Measurements from ENCODE around the gene DNAJC5. TPM values are rescaled to one million over a fixed set of nuclear protein-coding genes. Genes with fewer than 3 reads are reported as not detected.

The DNAJC5 gene
- total RNA-seq, 1 donor from 2014 or later = 44.2 TPM

GRCh38 chr20:63861981-63862901 is 32.7 kb upstream of the DNAJC5 start:
- Mint-ChIP-seq H3K4me3 (ENCODE audit: unreplicated experiment) (no peak overlapping the region), H3K9me3 (ENCODE audit: low read depth) (no peaks in the 10 kb centered on the region)
- TF ChIP-seq CTCF (IDR thresholded peaks at IDR 0.05) = no peak

DNA sequence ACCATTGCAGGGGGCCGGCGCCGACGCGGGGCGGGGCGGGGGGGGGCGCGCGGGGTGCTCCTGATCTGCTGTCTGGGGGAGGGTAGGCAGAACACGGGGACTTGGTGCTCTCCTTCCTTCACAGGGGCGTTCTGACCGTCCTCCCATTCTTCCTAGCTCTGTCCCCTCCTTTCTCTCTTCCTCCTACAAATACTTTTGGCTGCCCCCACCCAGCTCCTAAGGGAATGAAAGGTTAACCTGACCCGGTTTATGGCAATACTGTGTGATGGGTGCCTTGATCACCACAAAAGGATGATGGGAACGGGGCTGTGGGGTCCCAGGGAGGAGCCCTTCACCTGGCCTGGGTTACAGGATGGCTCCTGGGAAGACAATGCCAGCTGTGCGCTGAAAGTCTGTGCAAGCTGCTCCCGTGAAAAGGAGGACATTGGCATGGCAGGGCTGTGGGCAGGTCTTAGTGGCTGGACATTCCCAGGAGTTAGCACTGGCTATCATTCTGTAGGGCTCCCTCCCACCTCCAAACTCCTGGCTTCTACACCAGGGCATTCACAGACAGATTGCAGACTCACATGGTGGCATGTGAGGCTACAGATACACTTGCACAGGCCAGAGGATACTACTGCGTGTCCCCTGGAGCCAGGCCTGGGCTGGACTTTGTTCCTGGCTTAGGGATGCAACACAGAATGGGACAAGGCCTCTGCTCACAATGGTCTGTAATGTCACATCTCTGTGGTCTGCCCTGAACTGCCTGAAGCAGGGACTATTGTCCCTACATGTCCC is 31.7 kb upstream of the DNAJC5 start:
- Mint-ChIP-seq H3K36me3 (ENCODE audit: low read depth) (peaks cover 6% of the 10 kb centered on the region), H3K27ac (ENCODE audit: unreplicated experiment) (peak overlapping the region; percentile 96), H3K27me3 (ENCODE audit: low read depth) (no peaks in the 10 kb centered on the region), H3K9me3 (ENCODE audit: low read depth) (no peaks in the 10 kb centered on the region), H3K4me3 (ENCODE audit: unreplicated experiment) (peak overlapping the region; percentile 92), H3K4me1 (ENCODE audit: low read depth) (peaks cover 43% of the 10 kb centered on the region)
- DNase-seq (ENCODE audit: low spot score) = no peak
- TF ChIP-seq CTCF (IDR thresholded peaks at IDR 0.05) = no peak

More at GRCh38 chr20:63861981-63862901, 32.7 kb upstream of the DNAJC5 start:
- Mint-ChIP-seq H3K27ac (ENCODE audit: unreplicated experiment) (no peak overlapping the region), H3K36me3 (ENCODE audit: low read depth) (peaks cover 2% of the 10 kb centered on the region), H3K4me1 (ENCODE audit: low read depth) (peaks cover 40% of the 10 kb centered on the region), H3K27me3 (ENCODE audit: low read depth) (no peaks in the 10 kb centered on the region)
- DNase-seq (ENCODE audit: low spot score) = no peak

- DNase-seq (ENCODE audit: low spot score) = no peak
- Mint-ChIP-seq H3K36me3 (ENCODE audit: low read depth) (peaks cover 8% of the 10 kb centered on the region), H3K4me3 (ENCODE audit: unreplicated experiment) (peak overlapping the region; percentile 92), H3K27me3 (ENCODE audit: low read depth) (no peaks in the 10 kb centered on the region), H3K27ac (ENCODE audit: unreplicated experiment) (peak overlapping the region; percentile 96), H3K4me1 (ENCODE audit: low read depth) (peaks cover 37% of the 10 kb centered on the region), H3K9me3 (ENCODE audit: low read depth) (no peaks in the 10 kb centered on the region)
- TF ChIP-seq CTCF (IDR thresholded peaks at IDR 0.05) = peak; percentile 88
Observed at GRCh38 chr20:63863798-63864544, 31.0 kb upstream of the DNAJC5 start.

DNA sequence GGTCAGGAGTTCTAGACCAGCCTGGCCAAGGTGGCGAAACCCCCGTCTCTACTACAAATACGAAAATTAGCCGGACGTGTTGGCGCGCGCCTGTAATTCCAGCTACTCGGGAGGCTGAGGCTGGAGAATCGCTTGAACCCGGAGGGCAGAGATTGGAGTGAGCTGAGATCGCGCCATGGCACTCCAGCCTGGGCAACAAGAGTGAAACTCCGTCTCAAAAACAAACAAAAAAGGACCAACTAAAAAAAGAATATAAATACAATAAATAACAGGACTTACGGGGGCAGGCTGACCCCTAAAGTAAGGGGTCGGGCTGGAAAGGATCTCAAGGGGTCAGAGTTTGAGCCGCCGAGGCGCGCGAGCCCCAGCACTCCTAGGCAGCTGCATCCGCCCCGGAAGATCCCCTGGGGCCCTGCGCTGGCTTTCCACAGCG is 30.4 kb upstream of the DNAJC5 start:
- no peaks in the 10 kb centered on the region for H3K27me3 Mint-ChIP-seq (ENCODE audit: low read depth)
- H3K4me3 Mint-ChIP-seq (ENCODE audit: unreplicated experiment) = peak overlapping the region; percentile 92
- peaks cover 11% of the 10 kb centered on the region for H3K36me3 Mint-ChIP-seq (ENCODE audit: low read depth)
- H3K9me3 Mint-ChIP-seq (ENCODE audit: low read depth) = no peaks in the 10 kb centered on the region
- peak; percentile 64 for TF ChIP-seq CTCF (IDR thresholded peaks at IDR 0.05)
- peak overlapping the region; percentile 96 for H3K27ac Mint-ChIP-seq (ENCODE audit: unreplicated experiment)
- DNase-seq (ENCODE audit: low spot score) = no peak
- H3K4me1 Mint-ChIP-seq (ENCODE audit: low read depth) = peaks cover 31% of the 10 kb centered on the region
